K562 (cell line): ENCODE data around the gene IMMP1L. TPM values are rescaled to one million over a fixed set of nuclear protein-coding genes. Genes with fewer than 3 reads are reported as not detected.

ENCODE experiments used
- ATAC-seq: fragments of 200-7000 bp; cut with Tn5 transposase; 3 replicates; pipeline ENCODE4 v1.9.1; 2020; ENCODE audit warnings: moderate library complexity
- BruUV-seq: library from RNA; stranded (reverse); fragments of 400-500 nt; replicated peaks from 2 replicates; lab custom pipeline; 2021; lab: Mats Ljungman, UMichigan
- CTCF ChIA-PET: fragments of 300-600 bp; formaldehyde crosslinking; extraction: SDS; loops from one replicate; lab custom pipeline; 2021; ENCODE audit warnings: low intra/inter-chr PET ratio; lab: Yijun Ruan, JAX
- POLR2A ChIA-PET: fragments of 300-600, 350-650 bp; sonication (Branson Sonifier 250); formaldehyde crosslinking; extraction: SDS; loops from one replicate; lab custom pipeline; 2021; ENCODE audit warnings: antibody characterized with exemption, inconsistent platforms; lab: Yijun Ruan, JAX
- DNase-seq, 4 experiments: peaks; one replicate each; pipeline versions ENCODE4 v3.0.0 to v3.0.0-alpha.2; 2011 to 2018; ENCODE audit warnings: low spot score in 3 of 4, mixed read lengths in 3 of 4; ENCODE audit errors: extremely low read depth in 1 of 4
- FAIRE-seq: peaks from 2 replicates; lab custom pipeline; 2011; peaks lifted over from hg19 to GRCh38; lab: Jason Lieb, UNC
- H2AFZ ChIP-seq: 2 replicates; pipeline ENCODE4 v1.6.0; 2011; ENCODE audit warnings: low read depth, low read length, control low read depth, inconsistent platforms
- H3K27ac ChIP-seq: fragments of 200-600 bp; 3 replicates; pipeline ENCODE4 v1.8.0; 2011; ENCODE audit warnings: low read depth, mild to moderate bottlenecking, control low read depth, inconsistent platforms, low read length, moderate library complexity, mixed read lengths; ENCODE audit errors: extremely low read depth
- H3K27me3 ChIP-seq, 2 experiments: fragments of 300-600 bp in 1 of 2; 2 replicates in 1 of 2; 3 replicates in 1 of 2; pipeline versions ENCODE4 v1.6.0 to v1.8.0; 2011; ENCODE audit warnings: inconsistent platforms in 2 of 2, low read length in 2 of 2, mild to moderate bottlenecking in 1 of 2, mixed read lengths in 1 of 2, moderate library complexity in 1 of 2; ENCODE audit not compliant: control insufficient read depth in 2 of 2, insufficient read depth in 2 of 2
- H3K36me3 ChIP-seq: fragments of 300-600 bp; 3 replicates; pipeline ENCODE4 v1.8.0; 2011; ENCODE audit warnings: mild to moderate bottlenecking, low read length, inconsistent platforms; ENCODE audit not compliant: control insufficient read depth, insufficient read depth
- H3K4me1 ChIP-seq, 2 experiments: fragments of 200-600 bp in 1 of 2; replicated peaks in 1 of 2; 2 replicates in 1 of 2; 3 replicates in 1 of 2; pipeline versions ENCODE4 v1.5.1 to v1.8.0; 2011; ENCODE audit warnings: inconsistent platforms in 2 of 2, low read length in 2 of 2, mild to moderate bottlenecking in 1 of 2, mixed read lengths in 1 of 2, moderate library complexity in 1 of 2; ENCODE audit not compliant: control insufficient read depth in 2 of 2, insufficient read depth in 2 of 2
- H3K4me2 ChIP-seq: 2 replicates; pipeline ENCODE4 v1.6.1; 2011; ENCODE audit warnings: low read length, control low read depth, inconsistent platforms, mixed read lengths; ENCODE audit not compliant: insufficient read depth
- H3K4me3 ChIP-seq: fragments of 200-600 bp; sonication (generic), shearing (Covaris generic); 2 replicates; pipeline ENCODE4 v1.5.1; 2016; ENCODE audit warnings: control low read depth, inconsistent platforms
- H3K79me2 ChIP-seq: fragments of 200-600 bp; 3 replicates; pipeline ENCODE4 v1.8.0; 2011; ENCODE audit warnings: low read length, inconsistent platforms; ENCODE audit not compliant: control insufficient read depth, insufficient read depth
- H3K9ac ChIP-seq, 2 experiments: 2 replicates each; pipeline versions ENCODE4 v1.6.0 to v1.6.1; 2011; ENCODE audit warnings: low read depth in 2 of 2, low read length in 2 of 2, control low read depth in 1 of 2, inconsistent platforms in 1 of 2, mild to moderate bottlenecking in 1 of 2, mixed read lengths in 1 of 2; ENCODE audit not compliant: insufficient read depth in 1 of 2
- H3K9me1 ChIP-seq: one replicate; pipeline ENCODE4 v1.6.0; 2011; ENCODE audit warnings: inconsistent platforms, mild to moderate bottlenecking, low read length, moderate library complexity; ENCODE audit not compliant: control insufficient read depth, insufficient read depth
- H3K9me3 ChIP-seq: replicated peaks from 2 replicates; pipeline ENCODE4 v1.5.1; 2011; ENCODE audit warnings: low read depth, low read length, inconsistent platforms; ENCODE audit not compliant: control insufficient read depth, insufficient read depth
- H4K20me1 ChIP-seq: replicated peaks from 2 replicates; pipeline ENCODE4 v1.6.1; 2011; ENCODE audit warnings: low read length, inconsistent platforms, mixed read lengths; ENCODE audit not compliant: control insufficient read depth, insufficient read depth
- C11orf30 ChIP-seq: fragments of 450-650 bp; IDR thresholded peaks from 2 replicates; pipeline ENCODE4 v1.6.1; 2016; ENCODE audit warnings: low read depth, mild to moderate bottlenecking
- CXXC5 ChIP-seq: fragments of 250-450 bp; sonication (Bioruptor Pico); IDR thresholded peaks from 2 replicates; pipeline ENCODE4 v1.8.0; 2022; ENCODE audit warnings: inconsistent platforms, mild to moderate bottlenecking, moderate library complexity
- MAFF ChIP-seq: IDR thresholded peaks from 2 replicates; pipeline ENCODE4 v1.6.1; 2012; ENCODE audit warnings: low read length, improper control_type of control experiment
- TEAD4 ChIP-seq, 2 experiments: sonication (generic) in 1 of 2; formaldehyde crosslinking in 1 of 2; IDR thresholded peaks; 2 replicates each; pipeline versions ENCODE4 v1.6.1 to v1.8.0; 2012 to 2022; ENCODE audit warnings: borderline replicate concordance in 1 of 2, inconsistent platforms in 1 of 2, low read length in 1 of 2, mild to moderate bottlenecking in 1 of 2, missing genetic modification reagents in 1 of 2
- ZNF316 ChIP-seq: fragments of 450-650 bp; IDR thresholded peaks from 2 replicates; pipeline ENCODE4 v1.6.1; 2016
- in situ Hi-C: fragments of 300-500 bp; cut with MboI; formaldehyde crosslinking; loops from 4 replicates; pipeline ENCODE4 v1.15.0; 2018; ENCODE audit warnings: inconsistent platforms, mixed read lengths
- intact Hi-C: fragments of 100-400 bp; cut with micrococcal nuclease; formaldehyde crosslinking; loops from 2 replicates; pipeline ENCODE4 v1.14.2; 2022
- polyA plus RNA-seq, 8 experiments: library from polyadenylated mRNA; depleted of rRNA in 4 of 8; stranded (reverse) in 5 of 8; unstranded in 3 of 8; fragments of >200 nt; fragmentation: Nextera tagmentation in 2 of 8; fragmentation: Illumina TruSeq in 1 of 8; extraction: Ambion mirVana in 2 of 8; extraction: Trizol in 1 of 8; gene quantifications; 2 replicates each; pipeline versions ENCODE4 v1.2.1 to v1.2.3, GENCODE V29; 2011 to 2014; ENCODE audit warnings: inconsistent platforms in 1 of 8, missing spikeins in 1 of 8
- total RNA-seq, 7 experiments: library from RNA; depleted of rRNA in 6 of 7; stranded (reverse); fragments of >200 nt in 6 of 7; fragmentation: Illumina TruSeq in 2 of 7; extraction: Trizol in 2 of 7; gene quantifications; 2 replicates each; pipeline versions ENCODE4 v1.2.1 to v1.2.3, GENCODE V29; 2011 to 2021; ENCODE audit warnings: low replicate concordance in 1 of 7

The IMMP1L gene
- total and polyA plus RNA-seq, 9 of the 15 experiments (the other 6 are each of a cell fraction or from before 2014, with no cell fraction given): 56.0 to 245 (median 169) TPM

DNA sequence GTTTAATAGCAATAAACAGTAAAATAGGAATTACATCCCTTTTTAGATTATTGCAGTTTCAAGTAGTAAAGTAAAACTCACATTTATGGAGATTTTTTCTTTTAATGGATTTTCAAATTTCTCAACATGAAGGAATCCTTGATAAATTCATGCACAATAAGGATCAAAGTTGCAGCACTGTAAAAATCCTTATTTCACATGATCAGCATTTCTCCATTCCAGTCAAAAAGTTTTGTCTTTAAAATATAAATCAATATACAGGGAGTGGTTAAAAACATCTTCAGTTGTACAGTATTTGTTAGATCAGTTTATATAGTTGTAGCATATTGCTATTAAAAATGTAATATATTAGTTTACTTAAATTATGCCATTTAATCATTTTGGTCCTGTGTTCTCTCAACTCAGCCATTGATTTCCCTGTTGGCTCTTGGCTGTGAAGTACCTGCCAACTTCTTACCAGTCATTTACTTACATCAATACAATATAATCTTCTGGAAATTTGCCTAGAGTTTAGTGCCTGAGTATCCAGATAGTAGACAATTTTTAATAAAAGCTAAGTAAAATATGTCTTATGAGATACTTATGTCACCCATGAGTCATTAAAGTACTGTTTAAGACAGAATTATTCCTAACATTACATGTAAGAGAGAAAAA lies 12.2 kb upstream of the IMMP1L start:
- no peak for FAIRE-seq
- TF ChIP-seq C11orf30: peak; percentile 34; the same call in 1 of the 2 replicates
- no peak for TF ChIP-seq CXXC5 (CRISPR knock-in tag)
- peak; percentile 68 for TF ChIP-seq ZNF316
- TF ChIP-seq MAFF: 0 out of 2 replicates have a peak, but pooled peaks have one; percentile 21
- TF ChIP-seq TEAD4 (IDR thresholded peaks at IDR 0.05; ENCODE audit: low read length): no peak
- TF ChIP-seq TEAD4 (CRISPR knock-in tag; IDR thresholded peaks at IDR 0.05; ENCODE audit: borderline replicate concordance): no peak
- TF ChIP-seq, all 486 proteins: peak for 3
- intact Hi-C loops (no loop called here), in situ Hi-C loops (no loop called here)
- no peak overlapping the region for H3K4me2 ChIP-seq
- no peaks in the 10 kb centered on the region for H4K20me1 ChIP-seq
- no peak overlapping the region for H3K9ac ChIP-seq
- no peaks in the 10 kb centered on the region for H3K9me1 ChIP-seq
- H3K27ac ChIP-seq: no peak overlapping the region
- H2AFZ ChIP-seq: no peak overlapping the region
- no peak for DNase-seq
- BruUV-seq: no TSS peak
- H3K9me3 ChIP-seq: no peaks in the 10 kb centered on the region; the same call in 1 of the 2 replicates
- H3K36me3 ChIP-seq: peaks cover 4% of the 10 kb centered on the region; the same call in 2 of the 3 replicates
- ChIA-PET POLR2A (no interaction called here), CTCF (no interaction called here)
- no peak overlapping the region for H3K4me3 ChIP-seq
- no peaks in the 10 kb centered on the region for H3K27me3 ChIP-seq
- H3K79me2 ChIP-seq: no peaks in the 10 kb centered on the region; the same call in 2 of the 3 replicates
- ATAC-seq: no peak
- no peaks in the 10 kb centered on the region for H3K4me1 ChIP-seq
